Pons (tissue), 1 donor: ENCODE data around the gene TOX2.

Experiments
- DNase-seq: peaks from one replicate; pipeline ENCODE4 v3.0.0-alpha.2; 2016; ENCODE audit warnings: low spot score

TOX2 gene

DNA sequence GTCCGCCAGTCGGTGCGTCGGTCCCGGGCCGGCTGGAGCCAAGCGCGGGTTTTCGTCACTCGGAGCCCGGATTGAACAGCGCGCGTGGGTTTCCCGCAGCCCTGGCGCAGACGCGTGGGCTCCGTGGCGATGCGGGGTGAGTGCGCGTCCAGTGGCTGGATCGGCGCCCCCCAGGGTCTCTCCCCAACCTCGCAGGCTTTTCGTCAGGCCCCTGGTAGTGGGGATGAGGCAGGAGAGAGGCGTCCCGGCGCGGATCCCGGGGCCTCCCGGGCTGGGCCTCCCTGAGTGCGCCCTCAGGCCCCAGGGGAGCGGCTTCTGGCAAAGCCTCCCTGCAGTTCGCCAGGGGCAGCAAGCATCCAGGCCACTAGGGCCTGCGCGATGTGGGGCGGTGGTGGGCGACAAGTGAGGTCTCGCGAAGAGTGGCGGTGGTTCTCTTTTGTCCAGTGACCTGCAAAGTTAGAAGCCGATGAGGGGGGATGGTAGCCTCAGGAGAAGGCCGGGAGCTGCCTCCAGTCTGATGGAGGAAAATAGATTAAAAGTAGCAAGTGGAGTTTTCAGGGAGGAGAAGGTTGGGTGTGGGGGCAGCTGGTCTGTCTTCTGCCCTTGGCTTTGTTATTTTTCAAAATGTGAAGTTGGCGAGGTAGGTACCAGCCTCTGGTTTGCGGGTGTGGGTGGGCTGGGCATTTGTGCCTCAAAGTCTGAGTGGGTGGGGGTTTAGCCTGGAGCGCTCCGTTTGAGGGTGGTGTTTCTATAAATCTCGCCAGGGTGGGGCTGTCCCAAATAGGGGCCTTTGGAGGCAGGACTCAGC, 1.6 kb downstream of the TOX2 start:
- DNase-seq: no peak

DNA sequence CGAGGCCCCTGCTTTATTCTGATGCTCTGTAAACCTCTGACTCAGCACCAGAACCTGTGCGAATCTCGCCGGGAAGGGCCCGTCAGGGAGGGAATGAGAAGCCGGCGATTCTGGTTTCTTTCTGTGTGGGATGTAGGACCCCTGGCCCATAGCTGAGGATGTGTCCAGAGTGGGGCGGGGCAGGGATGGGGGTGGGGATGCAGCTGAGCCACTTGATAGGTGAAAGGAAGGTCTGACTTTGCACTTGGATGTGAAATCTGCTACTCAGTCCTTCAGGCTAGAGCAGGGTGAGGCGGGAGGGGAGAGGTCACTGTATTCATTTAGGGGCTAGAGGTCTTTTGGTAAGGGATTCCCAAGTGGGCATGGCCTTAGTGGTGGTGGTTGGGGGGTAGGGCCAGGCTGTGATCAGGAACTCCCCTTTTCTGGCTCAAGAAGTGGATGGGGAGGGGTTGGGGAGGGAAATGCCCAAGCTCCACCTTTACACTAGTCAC, 2.3 kb downstream of the TOX2 start:
- DNase-seq: no peak

DNA sequence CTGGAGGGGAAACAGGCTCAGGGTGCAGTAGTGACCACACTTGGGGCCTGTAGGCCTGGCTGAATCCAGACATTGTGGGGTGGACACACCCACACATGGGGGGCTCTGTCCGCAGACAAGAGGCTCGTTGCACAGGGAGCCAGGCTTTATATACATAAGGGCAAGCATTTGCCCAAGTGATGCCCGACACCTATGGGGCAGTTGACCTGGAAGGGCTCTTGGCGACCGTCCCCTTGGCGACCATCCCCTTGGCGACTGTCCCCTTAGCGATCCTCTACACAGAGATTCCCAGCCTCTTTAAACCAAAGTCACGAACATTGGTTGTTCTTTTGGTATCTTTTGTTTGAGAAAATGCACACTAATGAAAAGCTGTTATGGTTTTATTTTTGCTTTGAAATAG, 2.7 kb downstream of the TOX2 start:
- DNase-seq: no peak

DNA sequence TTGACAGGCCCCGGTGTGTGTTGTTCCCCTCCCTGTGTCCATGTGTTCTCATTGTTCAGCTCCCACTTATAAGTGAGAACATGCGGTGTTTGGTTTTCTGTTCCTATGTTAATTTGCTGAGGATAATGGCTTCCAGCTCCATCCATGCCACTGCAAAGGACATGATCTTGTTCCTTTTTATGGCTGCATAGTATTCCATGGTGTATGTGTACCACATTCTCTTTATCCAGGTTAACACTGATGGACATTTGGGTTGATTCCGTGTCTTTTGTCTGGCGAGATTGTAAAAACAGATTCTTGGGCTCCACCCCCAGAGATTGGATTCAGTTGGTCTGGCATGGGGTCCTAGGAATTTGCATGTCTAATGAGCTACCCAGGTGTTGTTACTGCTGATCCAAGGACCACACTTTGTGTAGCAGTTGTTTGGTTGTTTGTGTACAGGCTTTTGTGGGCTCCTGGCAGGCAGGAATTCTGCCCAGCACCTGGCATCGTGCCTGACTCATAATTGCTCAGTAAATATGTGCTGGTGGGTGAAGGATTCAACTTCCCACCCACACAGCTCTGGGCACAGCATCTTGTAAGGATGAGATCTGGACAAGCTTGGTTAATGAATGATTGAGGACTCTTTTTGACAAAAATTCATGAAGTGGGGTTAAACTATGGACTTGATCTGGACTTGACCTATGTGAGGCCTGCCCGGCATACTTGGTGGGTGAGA, 5.2 kb downstream of the TOX2 start:
- DNase-seq: no peak

DNA sequence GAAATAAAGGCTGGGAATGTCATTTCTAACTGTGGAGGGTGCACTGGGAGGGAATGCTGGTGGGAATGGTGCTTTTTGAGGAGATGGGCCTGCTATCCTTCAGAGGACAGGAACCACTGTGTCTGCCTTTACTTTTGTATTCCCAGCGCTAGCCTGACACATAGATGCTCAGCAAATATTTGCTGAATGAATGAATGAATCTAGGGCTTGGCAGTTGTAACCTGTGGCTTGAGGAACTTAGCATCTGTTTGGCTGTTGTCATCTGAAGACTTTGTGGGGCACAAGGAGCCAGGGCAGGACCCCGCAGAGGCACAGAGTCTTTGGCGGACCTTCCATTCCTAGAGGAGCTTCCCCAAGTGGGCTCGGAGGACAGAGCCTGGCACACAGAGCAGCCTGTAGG, 6.1 kb downstream of the TOX2 start:
- DNase-seq: no peak

DNA sequence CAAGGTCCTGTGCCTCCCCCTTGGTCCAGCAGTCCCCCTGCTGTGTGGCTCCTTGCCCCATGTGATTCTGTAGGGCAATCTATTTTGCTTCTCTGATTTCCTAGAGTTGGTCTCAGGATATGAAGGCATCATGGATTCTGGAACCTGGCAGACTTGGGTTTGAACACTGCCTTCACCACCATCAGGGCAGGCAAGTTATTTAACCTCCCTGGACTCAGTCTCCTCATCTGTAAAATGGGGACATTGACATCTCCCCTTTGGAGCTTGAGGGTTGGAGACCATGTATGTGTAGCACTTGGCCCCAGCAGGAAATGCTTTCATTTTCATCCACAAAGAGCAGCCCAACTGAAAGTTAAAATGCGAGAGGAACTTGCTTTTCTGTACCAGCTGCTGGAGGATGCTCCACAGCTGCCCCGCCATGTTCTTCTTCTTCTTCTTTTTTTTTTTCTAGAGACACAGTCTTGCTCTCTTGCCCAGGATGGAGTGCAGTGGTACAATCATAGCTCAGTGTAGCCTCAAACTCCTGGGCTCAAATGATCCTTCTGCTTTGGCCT, 6.7 kb downstream of the TOX2 start:
- no peak for DNase-seq

DNA sequence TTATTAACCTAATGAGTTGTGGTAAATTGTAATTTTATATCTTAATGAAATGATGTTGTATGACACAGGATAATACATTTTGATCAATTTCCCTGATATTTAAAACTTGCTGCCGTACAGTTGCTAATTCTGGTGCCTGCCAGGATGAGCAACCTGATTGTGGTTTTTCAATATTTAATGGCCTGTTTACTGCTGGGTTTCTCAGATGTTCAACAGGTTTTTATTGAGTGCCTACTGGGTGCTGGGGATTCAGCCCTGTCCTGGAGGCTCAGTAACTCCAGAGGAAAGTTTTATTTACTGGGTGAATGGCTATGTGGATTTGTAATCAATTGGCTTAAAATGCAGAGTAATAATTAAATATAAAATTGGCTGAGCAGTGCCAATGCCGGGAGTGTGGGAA, 8.0 kb downstream of the TOX2 start:
- DNase-seq: no peak

DNA sequence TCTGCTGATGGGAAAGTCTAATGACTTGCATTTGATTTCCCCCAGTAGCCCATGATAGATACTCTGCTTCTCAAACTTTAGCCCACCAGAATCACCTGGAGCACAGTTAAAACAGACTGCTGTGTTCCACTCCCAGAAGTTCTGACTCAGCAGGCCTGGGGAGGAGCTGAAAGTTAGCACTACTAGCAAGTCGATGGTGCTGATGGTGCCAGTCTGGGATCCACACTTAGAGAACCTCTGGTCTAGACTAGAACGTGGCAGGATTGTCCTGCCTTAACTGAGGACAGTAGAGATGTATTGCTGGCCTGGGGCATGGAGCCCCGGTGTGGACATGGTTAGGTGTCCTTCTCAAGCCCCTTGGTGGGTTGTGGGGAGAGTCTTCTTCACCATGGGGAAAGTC, 8.7 kb downstream of the TOX2 start:
- no peak for DNase-seq

DNA sequence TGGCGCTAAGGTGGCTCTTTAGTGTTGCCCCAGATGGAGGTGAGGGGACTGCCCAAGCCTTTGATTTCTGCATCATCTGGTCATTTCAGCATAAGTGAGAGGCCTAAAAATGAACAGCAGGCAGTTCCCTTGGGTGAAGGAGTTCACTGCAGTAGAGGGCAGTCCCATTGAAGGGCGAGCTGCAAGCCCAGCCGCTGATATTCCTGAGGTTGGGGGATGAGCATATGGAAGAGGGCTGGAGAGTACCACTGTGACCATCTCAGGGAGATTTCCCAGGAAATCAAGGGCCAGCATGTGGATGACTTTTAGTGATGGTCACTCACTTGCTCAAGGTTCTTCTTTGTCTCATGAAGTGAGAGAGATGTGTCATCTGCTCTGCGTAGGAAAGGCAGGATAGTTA, 9.3 kb downstream of the TOX2 start:
- no peak for DNase-seq

DNA sequence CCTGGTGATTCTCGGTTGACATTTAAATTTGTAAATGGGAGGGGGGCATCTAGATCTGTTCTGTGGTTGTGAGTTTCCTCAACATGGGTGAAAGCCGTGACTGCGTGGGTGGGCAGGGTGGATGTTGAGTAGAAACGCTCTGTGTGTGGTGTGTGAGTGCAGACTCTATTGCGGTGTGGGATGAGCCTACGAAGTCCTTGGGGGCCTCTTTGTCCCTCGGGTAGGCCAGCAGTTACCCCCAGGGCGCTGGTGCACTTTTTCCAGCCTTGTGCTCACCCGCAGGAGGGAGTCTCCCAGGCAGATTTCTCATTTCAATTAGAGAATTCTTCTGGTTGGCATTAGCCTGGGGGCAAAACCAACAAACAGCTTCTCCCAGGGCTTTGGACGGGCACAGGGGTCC, 10.6 kb downstream of the TOX2 start:
- no peak for DNase-seq

DNA sequence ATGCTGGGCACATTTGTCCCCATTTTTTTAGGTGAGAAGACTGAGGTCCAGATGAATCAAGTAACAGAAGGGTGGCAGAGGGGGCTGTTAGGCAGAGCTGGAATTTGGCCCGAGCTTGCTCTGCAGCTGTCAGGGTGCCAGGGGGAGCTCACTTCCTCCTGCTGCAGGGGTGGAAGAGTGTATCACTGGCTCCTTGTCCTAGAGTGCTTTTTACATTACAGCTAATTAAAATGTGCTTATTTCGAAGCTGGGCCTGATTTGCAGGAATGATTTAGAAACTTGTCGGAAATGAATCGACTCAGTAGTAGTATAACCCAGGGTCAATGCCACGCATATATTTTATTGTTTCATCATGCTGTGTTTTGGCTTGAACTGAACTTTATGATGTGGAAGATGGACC, 11.1 kb downstream of the TOX2 start:
- no peak for DNase-seq

DNA sequence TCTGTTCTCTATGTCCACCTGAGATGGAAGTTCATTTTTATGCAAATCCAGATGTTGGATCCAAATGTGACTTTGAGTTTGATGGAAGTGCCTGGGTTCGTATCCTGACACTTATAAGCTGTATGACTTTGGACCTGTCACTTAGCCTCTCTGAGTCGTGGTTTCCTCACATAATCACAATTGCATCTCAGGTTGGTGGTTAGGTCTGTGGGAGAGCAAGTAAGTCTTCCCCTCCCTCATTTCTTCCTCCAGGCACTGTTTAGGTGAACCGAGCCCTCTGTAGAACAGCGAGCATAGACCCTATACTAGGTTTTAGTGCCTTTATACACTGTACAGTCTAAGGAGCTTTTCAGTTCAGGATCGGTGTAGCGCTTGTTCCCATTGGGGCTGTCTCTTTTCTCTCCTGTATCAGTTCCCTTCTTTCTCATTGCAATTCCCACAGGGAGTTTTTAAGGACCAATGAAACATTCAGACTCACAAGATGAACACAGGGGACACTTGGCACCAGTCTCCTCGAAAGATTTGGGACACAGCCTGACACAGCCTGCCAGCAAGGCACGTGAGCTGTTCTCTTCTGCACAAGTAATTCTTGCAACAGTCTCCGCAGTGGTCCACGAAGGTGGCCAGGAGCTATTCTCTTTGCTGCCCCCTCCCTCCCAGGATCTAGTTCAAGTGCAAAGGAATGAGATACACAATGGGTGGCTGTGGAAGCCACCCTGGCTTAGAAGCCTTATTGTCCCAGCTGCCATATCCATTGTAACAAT, 11.8 kb downstream of the TOX2 start:
- DNase-seq: no peak

DNA sequence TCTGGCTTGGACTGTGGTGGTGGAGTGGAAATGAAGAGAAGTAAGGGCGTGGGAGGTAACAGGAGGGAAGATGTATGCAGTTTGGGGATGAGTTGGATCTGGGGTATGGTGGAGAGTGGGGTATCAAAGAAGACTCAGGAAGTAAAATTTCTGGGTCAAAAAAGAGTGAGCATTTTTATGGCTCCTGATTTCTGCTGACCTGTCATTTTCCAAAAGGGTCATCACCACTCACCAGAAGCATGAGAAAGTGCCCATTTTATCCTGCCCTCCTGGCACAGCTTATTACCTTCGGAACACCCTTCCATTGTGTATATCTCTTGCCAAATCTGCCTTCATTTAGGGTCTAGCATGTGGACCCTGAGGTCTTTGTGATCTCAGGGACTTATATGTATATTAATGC, 17.3 kb downstream of the TOX2 start:
- DNase-seq: no peak

DNA sequence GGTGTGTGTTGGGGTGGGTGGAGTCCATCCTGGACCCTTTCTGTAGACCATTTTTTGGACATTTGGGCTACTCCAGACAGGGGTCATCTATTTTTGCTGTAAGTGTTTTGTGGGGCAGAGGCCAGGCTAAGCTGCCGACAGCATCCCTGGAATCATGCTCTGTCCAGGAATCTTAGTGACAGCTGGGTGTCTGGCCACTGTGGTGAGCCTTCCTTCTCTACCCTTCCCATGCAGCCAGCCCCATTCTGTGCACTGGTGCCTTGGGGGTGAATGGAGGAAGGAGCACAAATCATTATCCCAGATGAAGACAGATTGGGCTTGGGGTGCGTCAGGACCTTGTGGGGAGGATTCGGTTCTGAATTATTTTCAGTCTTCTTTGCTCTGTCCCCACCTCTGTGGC, 20.2 kb downstream of the TOX2 start:
- DNase-seq: no peak

DNA sequence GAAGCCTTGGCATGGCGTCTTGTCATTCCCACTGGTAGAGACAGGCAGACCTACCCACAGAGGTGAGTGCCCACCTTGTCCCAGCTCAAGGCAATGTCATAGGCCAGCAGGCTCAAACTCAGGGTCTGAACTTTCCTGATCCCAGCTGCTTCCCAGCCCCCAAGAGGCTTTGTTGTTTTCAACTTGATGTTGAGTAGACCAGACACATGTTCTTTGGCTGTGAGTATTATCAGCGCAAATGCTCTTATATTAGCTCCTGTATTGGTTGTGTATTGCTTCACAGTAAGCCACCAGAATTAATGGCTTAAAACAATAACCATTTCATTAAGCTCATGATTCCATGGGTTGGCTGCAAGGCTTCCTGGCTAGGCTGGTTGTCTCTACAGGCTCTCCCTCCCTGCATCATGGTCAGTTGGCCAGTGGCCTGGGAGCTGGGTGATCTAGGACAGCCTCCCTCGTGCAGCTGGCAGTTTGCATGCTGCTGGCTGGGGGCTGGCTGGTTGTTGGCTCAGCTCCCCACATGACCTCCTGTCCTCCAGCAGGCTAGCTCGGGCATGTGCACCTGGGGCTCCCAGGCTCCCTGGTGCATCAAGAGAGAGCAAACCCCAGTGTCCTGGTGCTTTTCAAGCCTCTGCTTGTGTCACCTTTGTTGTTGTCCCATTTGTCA, 21.6 kb downstream of the TOX2 start:
- DNase-seq: no peak

DNA sequence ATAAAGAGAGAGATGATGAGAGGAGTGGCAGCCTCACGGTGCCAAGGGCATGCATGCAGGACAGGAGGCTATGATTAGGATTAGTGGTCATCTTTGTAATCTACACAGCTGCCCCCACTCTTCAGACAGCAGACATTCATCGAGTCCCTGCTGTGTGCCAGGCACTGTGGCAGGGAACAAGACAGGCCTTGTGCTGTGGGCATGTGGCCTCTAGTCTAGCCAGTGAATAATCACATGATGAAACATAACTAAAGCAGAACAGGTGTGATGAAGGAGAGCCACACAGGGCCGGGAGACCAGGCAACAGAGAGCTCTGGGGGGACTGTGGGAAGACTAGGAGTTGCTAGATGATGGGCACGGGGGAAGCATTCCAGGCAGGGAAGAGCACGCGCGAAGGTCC, 22.2 kb downstream of the TOX2 start:
- DNase-seq: no peak

DNA sequence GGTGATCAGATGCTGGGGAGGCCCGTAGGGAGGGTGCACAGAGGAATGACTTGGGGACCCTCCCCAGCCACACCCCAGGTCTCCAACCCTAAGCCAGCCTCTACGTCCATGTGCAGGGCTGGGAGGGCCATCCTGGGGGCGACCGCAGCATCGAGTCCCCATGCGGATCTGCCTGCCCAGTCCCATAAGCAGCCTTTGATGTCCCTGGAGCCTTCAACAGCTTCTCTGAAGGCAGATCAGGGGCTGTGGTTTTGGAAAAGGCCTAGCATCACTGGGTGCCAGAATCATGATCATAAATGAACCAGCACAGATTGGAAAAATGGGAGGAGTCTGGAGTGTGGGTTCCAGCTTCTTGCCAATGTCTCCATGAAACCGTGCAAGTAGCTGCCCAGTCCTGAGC, 22.9 kb downstream of the TOX2 start:
- no peak for DNase-seq

DNA sequence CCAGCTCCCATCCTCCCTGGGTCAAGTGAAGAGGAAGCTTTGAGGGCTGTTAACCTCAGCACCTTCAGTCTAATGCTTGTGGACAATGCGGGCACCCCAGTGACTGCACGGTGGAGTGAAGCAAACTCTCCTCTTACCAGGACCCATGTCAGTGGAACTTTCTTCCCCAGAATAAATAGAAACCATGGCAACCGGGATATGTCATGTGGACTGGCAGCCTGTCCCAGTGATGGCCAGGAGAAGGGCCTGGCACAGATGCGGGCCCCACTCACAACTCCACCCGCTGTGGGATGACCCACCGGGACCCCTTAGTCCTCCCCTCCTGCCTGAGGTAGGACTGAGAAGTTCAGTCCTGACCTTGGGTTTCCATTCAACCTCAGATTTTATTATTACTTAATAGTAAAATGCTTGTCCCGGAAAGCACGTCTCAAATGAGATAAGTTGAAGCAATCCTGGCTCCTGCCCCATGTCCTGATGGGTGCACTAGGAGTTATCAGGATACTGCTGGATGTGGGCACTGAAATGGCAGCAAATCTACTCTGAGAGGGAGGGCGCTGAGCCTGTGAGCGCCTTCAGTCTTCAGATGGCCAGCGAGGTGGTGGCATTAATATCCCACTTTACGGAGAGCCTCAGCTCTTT, 23.5 kb downstream of the TOX2 start:
- DNase-seq: no peak

DNA sequence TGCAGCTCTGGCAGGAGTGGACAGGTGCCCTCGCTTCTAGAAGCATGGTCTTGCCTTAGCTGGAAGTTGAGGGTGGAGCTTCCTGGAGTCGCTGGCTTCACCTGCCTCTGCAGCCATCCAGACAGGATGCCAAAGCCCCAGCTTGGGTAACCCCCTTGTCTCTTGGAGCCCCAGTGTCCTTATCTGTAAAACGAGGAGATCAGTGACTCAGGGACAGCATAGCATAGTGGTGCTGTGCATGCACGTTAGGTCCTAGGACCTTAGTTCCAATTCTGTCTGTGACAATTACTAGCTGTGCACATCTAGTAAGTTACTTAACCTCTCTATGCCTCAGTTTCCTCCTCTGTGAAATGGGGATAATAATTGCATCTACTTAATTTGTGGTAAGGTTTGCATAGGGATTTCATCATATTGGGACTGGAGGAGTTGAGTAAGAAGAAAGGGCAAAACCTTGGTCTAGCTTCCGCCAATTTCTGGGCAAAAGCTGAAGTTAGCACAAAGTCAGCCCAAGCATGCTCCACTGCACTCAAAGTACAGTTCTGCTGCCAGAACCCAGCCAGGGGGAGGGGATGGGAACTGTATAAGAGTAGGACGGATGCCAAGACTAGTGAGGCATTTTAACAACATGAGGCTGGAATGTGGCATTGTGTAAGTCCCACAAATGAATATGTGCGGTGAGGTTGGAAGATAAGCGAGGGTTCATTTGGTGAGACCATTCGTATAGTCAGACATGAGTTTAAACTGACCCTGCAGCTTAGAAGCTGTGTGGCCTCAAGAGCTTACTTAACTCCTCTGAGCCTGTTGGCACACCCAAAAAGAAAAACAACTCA, 24.5 kb downstream of the TOX2 start:
- DNase-seq: peak; percentile 16

DNA sequence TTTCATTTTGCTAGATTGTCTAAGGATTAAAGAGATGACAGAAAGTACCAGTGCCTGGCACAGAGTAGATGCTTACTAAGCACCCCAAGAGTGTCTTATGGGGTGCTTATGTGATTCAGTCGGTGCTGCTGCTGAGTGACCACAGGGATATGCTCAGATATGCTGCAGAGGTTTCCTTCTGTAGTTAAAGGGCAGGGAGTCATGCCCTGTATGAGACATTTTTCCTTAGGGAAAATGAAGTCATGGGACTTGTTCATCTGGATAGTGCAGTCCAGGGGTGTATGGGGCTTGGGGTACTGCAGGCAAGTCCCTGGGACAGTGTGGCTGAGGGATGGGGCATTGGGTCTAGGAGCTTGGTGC, 25.1 kb downstream of the TOX2 start:
- no peak for DNase-seq
